Activated CD8-positive, alpha-beta T cell treated with anti-CD3 and anti-CD28 coated beads for 36 hours (primary cell): ENCODE results near the gene CREG2. TPM values are rescaled to one million over a fixed set of nuclear protein-coding genes. Genes with fewer than 3 reads are reported as not detected.

Source experiments
- ATAC-seq: fragments of 200-7000 bp; cut with Tn5 transposase; one replicate; pipeline ENCODE4 v1.10.0; 2021; ENCODE audit warnings: mild to moderate bottlenecking, moderate library complexity
- CTCF ChIA-PET: fragments of 350-600 bp; sonication (Branson Sonifier 250); formaldehyde crosslinking; loops from one replicate; lab custom pipeline; 2021; ENCODE audit warnings: antibody characterized with exemption; lab: Charles Lee
- POLR2A ChIA-PET: fragments of 350-600 bp; sonication (Branson Sonifier 250); formaldehyde crosslinking; loops from one replicate; lab custom pipeline; 2021; ENCODE audit warnings: antibody characterized with exemption; lab: Charles Lee
- DNase-seq: peaks from one replicate; pipeline ENCODE4 v3.0.0-alpha.2; 2020
- H3K27ac Mint-ChIP-seq: one replicate; pipeline ENCODE4 v1.8.0; 2021; ENCODE audit warnings: mild to moderate bottlenecking, mixed read lengths
- H3K27me3 Mint-ChIP-seq: one replicate; pipeline ENCODE4 v1.8.0; 2021; ENCODE audit warnings: mixed read lengths
- H3K36me3 Mint-ChIP-seq: one replicate; pipeline ENCODE4 v1.8.0; 2021; ENCODE audit warnings: low read depth, mixed read lengths
- H3K4me1 Mint-ChIP-seq: one replicate; pipeline ENCODE4 v1.8.0; 2021; ENCODE audit warnings: low read depth, mixed read lengths
- H3K4me3 Mint-ChIP-seq: one replicate; pipeline ENCODE4 v1.8.0; 2021; ENCODE audit warnings: mild to moderate bottlenecking, moderate library complexity, mixed read lengths
- H3K9me3 Mint-ChIP-seq: one replicate; pipeline ENCODE4 v1.8.0; 2021; ENCODE audit warnings: mixed read lengths
- intact Hi-C: fragments of 100-400 bp; cut with micrococcal nuclease; formaldehyde crosslinking; loops from one replicate; pipeline ENCODE4 v1.10.0; 2022
- total RNA-seq, 2 experiments: library from RNA; stranded (reverse); gene quantifications; one replicate each; pipeline ENCODE4 v1.2.3, GENCODE V29; 2021
- TF ChIP-seq, protein P1 (sequence below): fragments of 200-600 bp; IDR thresholded peaks from one replicate; pipeline ENCODE4 v1.8.0; 2022; ENCODE audit warnings: antibody characterized with exemption, mild to moderate bottlenecking

Gene CREG2
- total RNA-seq, 2 experiments from 2014 or later: not detected

- DNase-seq: no peak
- ATAC-seq: peak; percentile 35
- no peaks in the 10 kb centered on the region for H3K27me3 Mint-ChIP-seq
- H3K4me3 Mint-ChIP-seq: no peak overlapping the region
- intact Hi-C loops: no loop called here
- ChIA-PET POLR2A (interaction anchor here (0.6 to 1.5 kb wide), 4 partner anchors 9 to 1049 kb away, joined by 3 to 9 read pairs (median 3); partner anchors contain the start of gene RNF149), CTCF (interaction anchor here (1.2 to 6.7 kb wide), 3 partner anchors 8 to 55 kb away, joined by 4 to 60 read pairs (median 6); partner anchors contain the start of gene CREG2)
- no peaks in the 10 kb centered on the region for H3K36me3 Mint-ChIP-seq
- H3K27ac Mint-ChIP-seq: peak overlapping the region; percentile 72
- peaks cover 23% of the 10 kb centered on the region for H3K4me1 Mint-ChIP-seq
- TF ChIP-seq, protein P1, sequence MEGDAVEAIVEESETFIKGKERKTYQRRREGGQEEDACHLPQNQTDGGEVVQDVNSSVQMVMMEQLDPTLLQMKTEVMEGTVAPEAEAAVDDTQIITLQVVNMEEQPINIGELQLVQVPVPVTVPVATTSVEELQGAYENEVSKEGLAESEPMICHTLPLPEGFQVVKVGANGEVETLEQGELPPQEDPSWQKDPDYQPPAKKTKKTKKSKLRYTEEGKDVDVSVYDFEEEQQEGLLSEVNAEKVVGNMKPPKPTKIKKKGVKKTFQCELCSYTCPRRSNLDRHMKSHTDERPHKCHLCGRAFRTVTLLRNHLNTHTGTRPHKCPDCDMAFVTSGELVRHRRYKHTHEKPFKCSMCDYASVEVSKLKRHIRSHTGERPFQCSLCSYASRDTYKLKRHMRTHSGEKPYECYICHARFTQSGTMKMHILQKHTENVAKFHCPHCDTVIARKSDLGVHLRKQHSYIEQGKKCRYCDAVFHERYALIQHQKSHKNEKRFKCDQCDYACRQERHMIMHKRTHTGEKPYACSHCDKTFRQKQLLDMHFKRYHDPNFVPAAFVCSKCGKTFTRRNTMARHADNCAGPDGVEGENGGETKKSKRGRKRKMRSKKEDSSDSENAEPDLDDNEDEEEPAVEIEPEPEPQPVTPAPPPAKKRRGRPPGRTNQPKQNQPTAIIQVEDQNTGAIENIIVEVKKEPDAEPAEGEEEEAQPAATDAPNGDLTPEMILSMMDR: no peak
- H3K9me3 Mint-ChIP-seq: no peaks in the 10 kb centered on the region
Measured at GRCh38 chr2:101332885-101333766, 54.2 kb downstream of the CREG2 start.

DNA sequence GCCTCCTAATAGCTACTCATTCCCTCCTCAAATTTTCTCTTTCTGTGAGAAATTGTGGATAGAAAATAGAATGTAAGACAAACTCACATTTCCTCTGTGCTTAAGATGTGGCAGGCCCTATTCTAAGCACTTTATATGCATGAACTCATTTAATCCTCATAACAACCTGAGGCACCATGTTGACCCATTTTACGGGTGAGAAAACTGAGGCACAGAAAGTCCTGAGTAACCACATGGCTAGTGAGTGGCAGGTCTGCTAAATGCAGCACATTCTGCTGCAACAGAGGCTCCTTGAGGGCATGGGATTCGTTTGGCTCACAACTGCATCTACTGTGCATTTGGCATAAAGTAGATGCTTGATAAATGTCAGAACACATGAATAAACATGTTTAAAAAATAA, 56.1 kb downstream of the CREG2 start:
- no peaks in the 10 kb centered on the region for H3K9me3 Mint-ChIP-seq
- ATAC-seq (no peak), DNase-seq (no peak)
- peaks cover 23% of the 10 kb centered on the region for H3K4me1 Mint-ChIP-seq
- intact Hi-C loops: no loop called here
- POLR2A ChIA-PET: interaction anchor here (0.7 to 2.3 kb wide), 2 partner anchors 22 to 658 kb away, joined by 3 to 14 read pairs; partner anchors contain the start of gene RNF149
- CTCF ChIA-PET: interaction anchor here (1.6 to 6.7 kb wide), 3 partner anchors 10 to 20 kb away, joined by 4 to 60 read pairs (median 6); no protein-coding TSS in a partner anchor
- TF ChIP-seq, protein P1: no peak
- no peaks in the 10 kb centered on the region for H3K36me3 Mint-ChIP-seq
- H3K27me3 Mint-ChIP-seq: no peaks in the 10 kb centered on the region
- H3K4me3 Mint-ChIP-seq: no peak overlapping the region
- H3K27ac Mint-ChIP-seq: peak overlapping the region; percentile 82

DNA sequence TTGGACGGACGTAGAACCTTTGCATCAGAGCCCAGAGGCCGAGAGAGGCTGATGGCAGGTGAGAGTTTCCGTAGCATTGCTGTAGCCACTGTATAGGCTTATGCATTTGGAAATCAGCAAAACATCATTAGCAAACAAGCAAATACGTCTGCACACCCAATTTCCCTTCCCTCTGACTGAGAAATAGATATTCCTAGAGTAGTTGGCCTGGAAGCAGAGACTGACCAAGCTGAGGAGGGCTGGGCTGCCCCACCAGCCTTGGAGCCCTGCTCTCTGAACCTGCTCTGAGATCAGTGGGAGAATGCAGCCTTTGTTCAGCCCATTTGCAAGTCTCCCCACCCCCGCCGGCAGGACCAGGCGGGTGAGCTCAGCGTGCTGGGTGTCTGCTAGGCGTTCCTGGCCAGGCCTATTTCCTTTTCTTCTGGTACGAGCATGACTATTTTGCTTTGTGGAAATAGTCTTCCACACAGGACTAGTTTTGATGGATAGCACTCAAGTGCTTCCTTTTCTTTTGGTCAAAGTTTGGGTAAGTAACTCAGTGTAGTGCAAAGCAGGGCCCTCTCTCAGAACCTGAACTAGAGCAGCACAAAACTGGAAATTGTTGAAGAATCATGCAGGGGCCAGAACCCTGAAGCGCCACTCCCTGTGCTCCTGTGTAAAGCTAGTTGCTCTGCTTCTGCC, 56.9 kb downstream of the CREG2 start:
- intact Hi-C loops: no loop called here
- peaks cover 23% of the 10 kb centered on the region for H3K4me1 Mint-ChIP-seq
- ATAC-seq: peak; percentile 59
- peak overlapping the region; percentile 82 for H3K27ac Mint-ChIP-seq
- H3K36me3 Mint-ChIP-seq: no peaks in the 10 kb centered on the region
- no peaks in the 10 kb centered on the region for H3K27me3 Mint-ChIP-seq
- H3K9me3 Mint-ChIP-seq: no peaks in the 10 kb centered on the region
- ChIA-PET CTCF (interaction anchor here (1.6 to 6.7 kb wide), 3 partner anchors 11 to 19 kb away, joined by 4 to 60 read pairs (median 6); no protein-coding TSS in a partner anchor), POLR2A (interaction anchor here (2.3 kb wide), 1 partner anchor 22 kb away, joined by 14 read pairs; the partner anchor contains the start of gene RNF149)
- H3K4me3 Mint-ChIP-seq: peak overlapping the region; percentile 37
- DNase-seq: peak; percentile 63
- TF ChIP-seq, protein P1: no peak

- ATAC-seq (peak; percentile 40), DNase-seq (peak; percentile 17)
- Mint-ChIP-seq H3K9me3 (peaks cover 2% of the 10 kb centered on the region), H3K36me3 (no peaks in the 10 kb centered on the region), H3K4me3 (no peak overlapping the region), H3K27ac (no peak overlapping the region), H3K4me1 (peaks cover 21% of the 10 kb centered on the region), H3K27me3 (no peaks in the 10 kb centered on the region)
- intact Hi-C loops: no loop called here
- ChIA-PET POLR2A (interaction anchor here (1.1 to 2.3 kb wide), 5 partner anchors 13 to 76 kb away, joined by 3 to 14 read pairs (median 3); partner anchors contain the start of gene RNF149), CTCF (interaction anchor here (1.0 to 6.7 kb wide), 5 partner anchors 12 to 77 kb away, joined by 3 to 60 read pairs (median 5); partner anchors contain the start of gene RNF149)
- TF ChIP-seq, protein P1: no peak
Measured at GRCh38 chr2:101329026-101329425, 58.3 kb downstream of the CREG2 start.
